Right lobe of liver (tissue), 6 donors: ENCODE measurements around the gene RASSF10. TPM values are rescaled to one million over a fixed set of nuclear protein-coding genes. Genes with fewer than 3 reads are reported as not detected.
"Not testable (repeated sequence)": the region's sequence is repeated elsewhere in the genome, so short reads cannot be mapped to it uniquely, and the experiment has no call there.

Source experiments
- ATAC-seq, 4 donors: fragments of 200-7000 bp; cut with Tn5 transposase; one replicate each; pipeline ENCODE4 v1.9.1; 2020; ENCODE audit warnings: mild to moderate bottlenecking in 4 of 4, moderate library complexity in 4 of 4
- DNase-seq, 3 donors: peaks; one replicate each; pipeline ENCODE4 v3.0.0-alpha.2; 2020
- H3K27ac ChIP-seq, 3 donors: fragments of 200-600 bp; one replicate each; pipeline ENCODE4 v1.8.0; 2022
- H3K27me3 ChIP-seq, 2 donors: fragments of 200-600 bp; one replicate each; pipeline ENCODE4 v1.8.0; 2022
- H3K36me3 ChIP-seq, 4 donors: fragments of 200-600 bp; sonication (generic) in 1 of 4; one replicate each; pipeline versions ENCODE4 v1.5.1 to v1.8.0; 2017 to 2022; ENCODE audit warnings: control low read depth in 1 of 4
- H3K4me1 ChIP-seq, 4 donors: fragments of 200-600 bp; sonication (generic) in 1 of 4; one replicate each; pipeline versions ENCODE4 v1.5.1 to v1.8.0; 2017 to 2022; ENCODE audit warnings: control low read depth in 1 of 4
- H3K4me3 ChIP-seq, 3 donors: fragments of 200-600 bp; one replicate each; pipeline ENCODE4 v1.8.0; 2022
- H3K9me3 ChIP-seq, 4 donors: fragments of 200-600 bp; sonication (generic) in 1 of 4; one replicate each; pipeline versions ENCODE4 v1.5.1 to v1.8.0; 2017 to 2022; ENCODE audit warnings: control low read depth in 1 of 4
- POLR2A ChIP-seq: fragments of 450-650 bp; IDR thresholded peaks from one replicate; pipeline ENCODE4 v1.6.1; 2017; ENCODE audit warnings: antibody characterized with exemption, mild to moderate bottlenecking
- WGBS: methylation state at CpG from one replicate; pipeline ENCODE4 v1.1.6; 2018; ENCODE audit warnings: low coverage, low lambda C conversion rate; ENCODE audit not compliant: insufficient coverage; ENCODE audit errors: missing lambda C conversion rate; 5-methylcytosine and 5-hydroxymethylcytosine counted together
- intact Hi-C, 2 donors: fragments of 100-400 bp; cut with DNase I; formaldehyde crosslinking; loops; one replicate each; pipeline versions ENCODE4 v1.11.2 to v1.14.1; 2022
- total RNA-seq, 6 experiments: library from RNA; depleted of rRNA in 2 of 6; stranded (reverse); fragments of >200 nt in 2 of 6; fragmentation: NEBNext Ultra II Directional in 3 of 6; extraction: Animal tissue kit (Norgen Biotek cat#: 25700) in 3 of 6; gene quantifications; one replicate each; pipeline versions ENCODE4 v1.1.0 to v1.2.4, GENCODE V29; 2016 to 2023
- TF ChIP-seq, protein P1 (sequence below), 4 donors: fragments of 200-600 bp in 3 of 4; fragments of 450-650 bp in 1 of 4; IDR thresholded peaks; one replicate each; pipeline versions ENCODE4 v1.5.1 to v1.8.0; 2016 to 2022; ENCODE audit warnings: antibody characterized with exemption in 4 of 4, mild to moderate bottlenecking in 2 of 4
- donor health status: DM: no; HTN: yes; CAD: no.
- donor health status: DM: no; HTN: no; CAD: no.
- donor health status: DM: no; HTN: no; CAD: no.
- donor health status: DM: no; HTN: yes; CAD: no.
- donor health status: DM: no; HTN: yes; CAD: no.

Gene RASSF10
- total RNA-seq, 6 experiments from 2014 or later, result 0.11 to 0.49 TPM; not detected in 4

- intact Hi-C loops, result no loop called here
- H3K4me1 ChIP-seq, result no peaks in the 10 kb centered on the region
- DNase-seq (no peak), ATAC-seq (peak in 1 of 4 donors; percentile 49)
- no peaks in the 10 kb centered on the region for H3K36me3 ChIP-seq
- no peak overlapping the region for H3K27ac ChIP-seq
- 50% methylated on average over 5 of the region's 5 CpGs for WGBS
- no peaks in the 10 kb centered on the region for H3K27me3 ChIP-seq
- TF ChIP-seq, protein P1, sequence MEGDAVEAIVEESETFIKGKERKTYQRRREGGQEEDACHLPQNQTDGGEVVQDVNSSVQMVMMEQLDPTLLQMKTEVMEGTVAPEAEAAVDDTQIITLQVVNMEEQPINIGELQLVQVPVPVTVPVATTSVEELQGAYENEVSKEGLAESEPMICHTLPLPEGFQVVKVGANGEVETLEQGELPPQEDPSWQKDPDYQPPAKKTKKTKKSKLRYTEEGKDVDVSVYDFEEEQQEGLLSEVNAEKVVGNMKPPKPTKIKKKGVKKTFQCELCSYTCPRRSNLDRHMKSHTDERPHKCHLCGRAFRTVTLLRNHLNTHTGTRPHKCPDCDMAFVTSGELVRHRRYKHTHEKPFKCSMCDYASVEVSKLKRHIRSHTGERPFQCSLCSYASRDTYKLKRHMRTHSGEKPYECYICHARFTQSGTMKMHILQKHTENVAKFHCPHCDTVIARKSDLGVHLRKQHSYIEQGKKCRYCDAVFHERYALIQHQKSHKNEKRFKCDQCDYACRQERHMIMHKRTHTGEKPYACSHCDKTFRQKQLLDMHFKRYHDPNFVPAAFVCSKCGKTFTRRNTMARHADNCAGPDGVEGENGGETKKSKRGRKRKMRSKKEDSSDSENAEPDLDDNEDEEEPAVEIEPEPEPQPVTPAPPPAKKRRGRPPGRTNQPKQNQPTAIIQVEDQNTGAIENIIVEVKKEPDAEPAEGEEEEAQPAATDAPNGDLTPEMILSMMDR (IDR thresholded peaks at IDR 0.05), result no peak
- H3K4me3 ChIP-seq, result no peak overlapping the region
- no peaks in the 10 kb centered on the region for H3K9me3 ChIP-seq
These were observed 33.8 kb downstream of the RASSF10 start for GRCh38 chr11:13042873-13043342.

DNA sequence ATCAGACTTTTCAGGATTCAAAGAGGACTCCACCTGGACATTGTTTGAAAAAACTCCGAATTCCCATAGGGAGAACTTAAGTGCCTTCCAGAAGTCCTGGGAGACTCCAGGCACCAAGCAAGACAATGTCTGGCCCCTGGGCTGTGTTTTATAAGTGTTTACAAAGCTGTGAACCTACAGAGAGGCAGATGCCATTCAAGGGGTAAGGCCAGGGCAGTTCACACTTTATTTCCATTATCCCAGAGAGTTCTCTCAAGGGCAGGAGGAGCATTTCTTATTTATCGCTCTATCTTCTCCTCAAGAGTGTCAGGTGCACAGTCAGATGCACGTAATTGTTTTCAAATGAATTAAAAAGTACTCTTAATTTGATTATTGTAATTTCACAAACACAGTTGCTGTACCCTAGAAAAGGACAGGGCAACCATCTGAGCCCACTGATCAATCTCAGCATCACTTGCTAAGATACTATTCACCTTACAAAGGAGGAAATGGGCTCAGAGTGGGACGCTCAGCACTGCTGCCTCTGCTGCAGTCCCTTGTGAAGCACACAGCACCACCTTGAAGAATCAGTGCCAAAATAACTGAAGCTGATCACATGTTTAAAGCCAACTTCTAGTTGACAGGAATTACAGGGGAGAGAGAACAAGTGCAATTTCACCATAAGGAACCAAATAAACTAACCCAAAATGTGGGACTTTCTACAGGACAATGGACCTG lies 35.0 kb downstream of the RASSF10 start:
- H3K27me3 ChIP-seq, result no peaks in the 10 kb centered on the region
- no peak for ATAC-seq
- intact Hi-C loops, result no loop called here
- H3K4me1 ChIP-seq, result no peaks in the 10 kb centered on the region
- no peaks in the 10 kb centered on the region for H3K9me3 ChIP-seq
- TF ChIP-seq, protein P1 (IDR thresholded peaks at IDR 0.05), result no peak
- TF ChIP-seq POLR2A, result no peak
- H3K4me3 ChIP-seq, result no peak overlapping the region
- WGBS, result 76% methylated on average over 4 of the region's 4 CpGs
- DNase-seq, result no peak
- no peak overlapping the region for H3K27ac ChIP-seq
- H3K36me3 ChIP-seq, result no peaks in the 10 kb centered on the region

DNA sequence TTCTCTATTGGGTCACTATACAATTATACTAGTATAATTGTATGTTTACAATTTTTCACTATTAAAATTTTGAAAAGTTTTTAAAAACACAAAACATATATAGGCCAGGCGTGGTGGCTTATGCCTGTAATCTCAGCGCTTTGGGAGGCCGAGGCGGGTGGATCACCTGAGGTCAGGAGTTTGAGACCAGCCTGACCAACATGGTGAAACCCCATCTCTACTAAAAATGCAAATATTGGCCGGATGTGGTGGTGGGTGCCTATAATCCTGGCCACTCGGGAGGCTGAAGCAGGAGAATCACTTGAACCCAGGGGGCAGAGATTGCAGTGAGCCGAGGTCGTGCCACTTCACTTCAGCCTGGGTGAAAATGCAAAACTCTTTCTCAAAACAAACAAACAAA lies 36.0 kb downstream of the RASSF10 start:
- intact Hi-C loops, H3K9me3 ChIP-seq, H3K4me3 ChIP-seq, H3K36me3 ChIP-seq, H3K4me1 ChIP-seq, H3K27me3 ChIP-seq, ATAC-seq, H3K27ac ChIP-seq, DNase-seq: not testable (repeated sequence)
- 90% methylated on average over 6 of the region's 8 CpGs for WGBS

GRCh38 chr11:13045734-13046133 lies 36.6 kb downstream of the RASSF10 start:
- H3K27me3 ChIP-seq, result no peaks in the 10 kb centered on the region
- WGBS, result 66% methylated on average over 5 of the region's 5 CpGs
- H3K4me1 ChIP-seq, result no peaks in the 10 kb centered on the region
- ATAC-seq (no peak), DNase-seq (no peak)
- H3K36me3 ChIP-seq, result no peaks in the 10 kb centered on the region
- no peaks in the 10 kb centered on the region for H3K9me3 ChIP-seq
- TF ChIP-seq, protein P1 (IDR thresholded peaks at IDR 0.05), result no peak
- TF ChIP-seq POLR2A, result no peak
- intact Hi-C loops, result no loop called here
- no peak overlapping the region for H3K4me3 ChIP-seq
- H3K27ac ChIP-seq, result no peak overlapping the region

DNA sequence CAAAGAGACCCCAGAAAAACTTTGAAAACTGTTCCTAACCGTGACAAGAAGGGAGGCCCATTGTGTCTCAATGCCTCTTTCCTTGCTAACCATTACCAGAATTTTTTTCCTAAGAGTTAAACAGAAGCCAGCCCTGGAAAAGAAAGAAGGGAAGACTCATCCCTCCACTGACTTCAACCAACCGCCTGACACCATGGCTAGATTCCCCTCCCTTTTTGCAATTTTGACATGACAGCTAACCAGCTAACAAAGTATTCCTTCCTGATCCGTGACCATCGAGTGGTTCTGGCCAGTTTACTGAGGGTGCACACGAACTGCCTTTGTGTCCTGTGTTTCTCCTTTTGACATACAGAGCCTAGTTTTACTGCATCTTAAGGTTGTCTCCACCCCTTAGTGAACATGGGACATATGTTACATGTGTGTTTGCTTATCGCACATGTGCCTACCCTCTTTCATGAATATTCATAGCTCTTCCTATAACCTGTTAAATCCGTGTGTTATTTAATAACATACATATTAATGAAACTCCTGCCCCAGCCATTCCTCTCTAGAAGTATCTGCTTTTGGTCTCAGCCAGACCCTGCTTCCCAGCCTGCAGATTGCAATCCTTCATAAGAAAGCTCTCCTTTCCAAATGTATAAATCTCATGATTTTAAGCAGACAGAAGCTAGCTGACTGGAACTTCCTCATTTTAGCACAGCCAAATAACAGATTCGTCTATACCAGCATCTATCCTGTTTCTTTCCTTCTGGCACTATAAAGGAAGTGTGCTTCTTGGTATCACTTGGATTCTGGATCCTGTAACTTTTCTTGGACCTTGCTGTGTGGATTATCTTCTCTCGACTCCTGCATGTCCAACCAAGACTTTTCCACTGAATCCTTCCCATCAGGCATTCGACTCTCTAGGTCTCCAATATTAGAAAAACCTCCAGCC lies 37.8 kb downstream of the RASSF10 start:
- TF ChIP-seq, protein P1 (IDR thresholded peaks at IDR 0.05), result no peak
- no peak for TF ChIP-seq POLR2A
- no peak overlapping the region for H3K27ac ChIP-seq
- intact Hi-C loops, result no loop called here
- no peaks in the 10 kb centered on the region for H3K9me3 ChIP-seq
- no peaks in the 10 kb centered on the region for H3K4me1 ChIP-seq
- H3K36me3 ChIP-seq, result no peaks in the 10 kb centered on the region
- 66% methylated on average over 10 of the region's 10 CpGs for WGBS
- ATAC-seq (no peak), DNase-seq (no peak)
- H3K4me3 ChIP-seq, result no peak overlapping the region
- H3K27me3 ChIP-seq, result no peaks in the 10 kb centered on the region
